DOHH2 (cell line): ENCODE results near the gene NCDN.

ENCODE experiments used
- H3F3A ChIP-seq: fragments of 200-600 bp; sonication (generic), shearing (Covaris generic); 2 replicates; pipeline ENCODE4 v1.6.0; 2016; ENCODE audit warnings: antibody characterized with exemption, mild to moderate bottlenecking; ENCODE audit not compliant: control insufficient read depth, insufficient read depth
- H3K27ac ChIP-seq: fragments of 200-600 bp; sonication (generic); 2 replicates; pipeline ENCODE4 v1.5.1; 2014; ENCODE audit warnings: low read depth, mild to moderate bottlenecking, low read length, moderate library complexity
- H3K27me3 ChIP-seq: fragments of 200-600 bp; sonication (generic); 2 replicates; pipeline ENCODE4 v1.6.1; 2014; ENCODE audit warnings: mild to moderate bottlenecking, low read length, mixed read lengths; ENCODE audit not compliant: control insufficient read depth
- H3K36me3 ChIP-seq: fragments of 200-600 bp; sonication (generic); 2 replicates; pipeline ENCODE4 v1.6.1; 2014; ENCODE audit warnings: mild to moderate bottlenecking, low read length, moderate library complexity, mixed read lengths; ENCODE audit not compliant: control insufficient read depth
- H3K4me1 ChIP-seq: fragments of 200-600 bp; sonication (generic); 2 replicates; pipeline ENCODE4 v1.6.1; 2014; ENCODE audit warnings: mild to moderate bottlenecking, low read length, mixed read lengths; ENCODE audit not compliant: control insufficient read depth
- H3K4me2 ChIP-seq: fragments of 200-600 bp; sonication (generic); 2 replicates; pipeline ENCODE4 v1.6.0; 2014; ENCODE audit warnings: mild to moderate bottlenecking, low read length, moderate library complexity
- H3K4me3 ChIP-seq: fragments of 200-600 bp; sonication (generic); 2 replicates; pipeline ENCODE4 v1.5.1; 2014; ENCODE audit warnings: mild to moderate bottlenecking, low read length, mixed read lengths
- H3K79me2 ChIP-seq: fragments of 200-600 bp; sonication (generic); 2 replicates; pipeline ENCODE4 v1.6.1; 2014; ENCODE audit warnings: mild to moderate bottlenecking, low read length, mixed read lengths; ENCODE audit not compliant: control insufficient read depth
- H3K9me2 ChIP-seq: fragments of 200-600 bp; sonication (generic); replicated peaks from 2 replicates; pipeline ENCODE4 v1.6.1; 2014; ENCODE audit warnings: mild to moderate bottlenecking, low read length, mixed read lengths; ENCODE audit not compliant: control insufficient read depth
- H3K9me3 ChIP-seq: fragments of 200-600 bp; sonication (generic); 2 replicates; pipeline ENCODE4 v1.6.1; 2014; ENCODE audit warnings: antibody characterized with exemption, low read length, mixed read lengths; ENCODE audit not compliant: control insufficient read depth, insufficient read depth
- H4K20me1 ChIP-seq: fragments of 200-600 bp; sonication (generic); 2 replicates; pipeline ENCODE4 v1.6.0; 2014; ENCODE audit warnings: low read depth, mild to moderate bottlenecking, antibody characterized with exemption, low read length, moderate library complexity; ENCODE audit not compliant: control insufficient read depth, insufficient read depth
- EZH2phosphoT487 ChIP-seq: fragments of 200-600 bp; sonication (generic); IDR thresholded peaks from 2 replicates; pipeline ENCODE4 v1.6.1; 2017; ENCODE audit warnings: borderline replicate concordance, mild to moderate bottlenecking, antibody characterized with exemption, low read length, moderate library complexity, mixed read lengths
- TF ChIP-seq, protein P1 (sequence below): fragments of 200-600 bp; sonication (generic); IDR thresholded peaks from one replicate; pipeline ENCODE4 v1.5.1; 2014; ENCODE audit warnings: antibody characterized with exemption, mild to moderate bottlenecking, low read depth, low read length; ENCODE audit not compliant: poor library complexity, severe bottlenecking

Gene NCDN, protein sequence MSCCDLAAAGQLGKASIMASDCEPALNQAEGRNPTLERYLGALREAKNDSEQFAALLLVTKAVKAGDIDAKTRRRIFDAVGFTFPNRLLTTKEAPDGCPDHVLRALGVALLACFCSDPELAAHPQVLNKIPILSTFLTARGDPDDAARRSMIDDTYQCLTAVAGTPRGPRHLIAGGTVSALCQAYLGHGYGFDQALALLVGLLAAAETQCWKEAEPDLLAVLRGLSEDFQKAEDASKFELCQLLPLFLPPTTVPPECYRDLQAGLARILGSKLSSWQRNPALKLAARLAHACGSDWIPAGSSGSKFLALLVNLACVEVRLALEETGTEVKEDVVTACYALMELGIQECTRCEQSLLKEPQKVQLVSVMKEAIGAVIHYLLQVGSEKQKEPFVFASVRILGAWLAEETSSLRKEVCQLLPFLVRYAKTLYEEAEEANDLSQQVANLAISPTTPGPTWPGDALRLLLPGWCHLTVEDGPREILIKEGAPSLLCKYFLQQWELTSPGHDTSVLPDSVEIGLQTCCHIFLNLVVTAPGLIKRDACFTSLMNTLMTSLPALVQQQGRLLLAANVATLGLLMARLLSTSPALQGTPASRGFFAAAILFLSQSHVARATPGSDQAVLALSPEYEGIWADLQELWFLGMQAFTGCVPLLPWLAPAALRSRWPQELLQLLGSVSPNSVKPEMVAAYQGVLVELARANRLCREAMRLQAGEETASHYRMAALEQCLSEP

DNA sequence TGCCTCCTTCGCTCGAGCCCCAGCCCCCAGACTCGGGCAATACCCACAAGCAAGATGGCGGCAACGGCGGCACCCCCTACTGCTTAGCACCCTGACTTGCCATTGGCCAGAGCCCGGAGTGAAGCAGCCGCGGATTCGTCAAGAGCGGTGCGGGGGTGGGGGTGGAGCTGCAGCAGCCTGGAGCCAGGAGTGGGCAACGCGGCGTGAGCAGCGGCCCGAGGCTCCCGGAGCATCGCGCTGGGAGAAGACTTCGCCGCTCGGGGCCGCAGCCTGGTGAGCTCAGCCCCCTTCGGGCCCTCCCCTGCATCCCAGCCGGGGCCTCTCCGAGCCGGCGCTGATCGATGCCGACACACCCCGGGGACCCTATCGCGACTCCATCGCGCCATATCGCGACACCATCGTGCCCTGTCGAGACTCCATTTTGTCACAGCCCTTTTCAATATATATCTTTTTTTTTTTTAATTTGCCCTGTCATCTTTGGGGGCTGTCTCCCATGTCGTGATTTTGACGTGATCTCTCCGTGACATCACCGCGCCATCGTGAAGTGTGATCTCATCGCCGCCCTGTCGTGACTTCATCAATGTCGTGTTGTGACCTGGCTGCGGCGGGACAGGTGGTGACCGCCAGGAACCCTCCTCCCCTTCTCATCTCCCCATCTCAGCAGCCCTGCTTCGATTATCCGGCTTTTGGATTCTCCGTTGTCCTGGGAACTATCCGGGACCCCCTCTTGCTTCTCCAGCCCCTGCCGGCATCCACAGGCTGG, at the start of gene NCDN:
Gene NCDN, plus strand, starts transcription at position 189 of the 763 bp plus-strand sequence. Its CDS starts 392 bp downstream, at position 581.
- peak within 1 kb of the TSS; percentile 96 for H3K4me3 ChIP-seq
- H3F3A ChIP-seq, result peaks cover 5% of the 10 kb centered on the region
- peaks cover 27% of the 10 kb centered on the region for H3K4me1 ChIP-seq
- H3K4me2 ChIP-seq, result peak within 1 kb of the TSS; percentile 94
- no peaks in the 10 kb centered on the region for H4K20me1 ChIP-seq
- TF ChIP-seq EZH2phosphoT487, result no peak
- TF ChIP-seq, protein P1, sequence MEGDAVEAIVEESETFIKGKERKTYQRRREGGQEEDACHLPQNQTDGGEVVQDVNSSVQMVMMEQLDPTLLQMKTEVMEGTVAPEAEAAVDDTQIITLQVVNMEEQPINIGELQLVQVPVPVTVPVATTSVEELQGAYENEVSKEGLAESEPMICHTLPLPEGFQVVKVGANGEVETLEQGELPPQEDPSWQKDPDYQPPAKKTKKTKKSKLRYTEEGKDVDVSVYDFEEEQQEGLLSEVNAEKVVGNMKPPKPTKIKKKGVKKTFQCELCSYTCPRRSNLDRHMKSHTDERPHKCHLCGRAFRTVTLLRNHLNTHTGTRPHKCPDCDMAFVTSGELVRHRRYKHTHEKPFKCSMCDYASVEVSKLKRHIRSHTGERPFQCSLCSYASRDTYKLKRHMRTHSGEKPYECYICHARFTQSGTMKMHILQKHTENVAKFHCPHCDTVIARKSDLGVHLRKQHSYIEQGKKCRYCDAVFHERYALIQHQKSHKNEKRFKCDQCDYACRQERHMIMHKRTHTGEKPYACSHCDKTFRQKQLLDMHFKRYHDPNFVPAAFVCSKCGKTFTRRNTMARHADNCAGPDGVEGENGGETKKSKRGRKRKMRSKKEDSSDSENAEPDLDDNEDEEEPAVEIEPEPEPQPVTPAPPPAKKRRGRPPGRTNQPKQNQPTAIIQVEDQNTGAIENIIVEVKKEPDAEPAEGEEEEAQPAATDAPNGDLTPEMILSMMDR, result peak; percentile 10
- no peaks in the 10 kb centered on the region for H3K9me2 ChIP-seq
- H3K27ac ChIP-seq, result peak within 1 kb of the TSS; percentile 64
- H3K9me3 ChIP-seq, result no peaks in the 10 kb centered on the region
- H3K79me2 ChIP-seq, result peaks cover 33% of the 10 kb centered on the region
- peaks cover 21% of the 10 kb centered on the region for H3K36me3 ChIP-seq
- no peaks in the 10 kb centered on the region for H3K27me3 ChIP-seq

DNA sequence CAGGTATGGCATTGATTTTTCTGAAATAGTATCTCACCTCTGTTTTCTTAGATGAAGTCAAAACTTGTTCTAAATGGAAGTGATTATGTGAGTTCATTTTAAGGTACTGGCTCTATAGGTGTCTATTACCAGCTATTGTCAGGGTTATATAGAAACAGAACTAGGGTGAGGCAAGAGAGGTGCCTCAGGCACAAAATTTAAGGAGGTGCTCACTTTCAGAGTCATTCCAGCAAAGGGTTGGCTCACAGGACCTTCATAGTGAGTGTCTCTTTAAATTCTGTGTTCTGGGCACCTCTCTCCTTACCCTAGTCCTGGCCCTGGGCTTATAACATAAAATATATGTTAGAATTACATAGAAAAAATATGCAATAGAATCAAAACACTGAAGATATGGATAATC, 49.7 kb upstream of the NCDN start:
- Histone ChIP-seq H3K27ac (no peak overlapping the region), H3K36me3 (peaks cover 20% of the 10 kb centered on the region), H3K79me2 (peaks cover 14% of the 10 kb centered on the region), H3K4me1 (peaks cover 19% of the 10 kb centered on the region), H3K9me3 (no peaks in the 10 kb centered on the region), H4K20me1 (no peaks in the 10 kb centered on the region), H3K4me2 (no peak overlapping the region), H3K27me3 (no peaks in the 10 kb centered on the region), H3F3A (no peaks in the 10 kb centered on the region), H3K4me3 (no peak overlapping the region), H3K9me2 (no peaks in the 10 kb centered on the region)
- TF ChIP-seq, protein P1, result no peak
- no peak for TF ChIP-seq EZH2phosphoT487

DNA sequence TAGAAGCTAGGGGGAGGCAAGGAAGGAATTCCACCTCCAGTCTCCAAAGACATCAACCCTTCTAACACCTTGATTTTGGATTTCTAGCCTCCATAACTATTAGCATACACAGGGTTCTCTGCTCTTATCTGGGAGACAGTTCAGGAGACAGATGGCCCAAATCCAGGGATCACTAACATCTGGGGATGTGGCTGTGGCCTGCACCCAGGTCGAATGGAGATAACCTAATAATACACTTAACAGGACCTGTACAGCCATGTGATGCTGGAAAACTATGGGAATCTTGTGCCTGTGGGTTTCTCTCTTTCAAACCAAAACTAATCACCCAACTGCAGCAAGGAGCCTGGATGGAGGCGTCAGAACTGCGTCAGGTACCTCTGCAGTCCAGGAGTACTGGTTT, 48.0 kb upstream of the NCDN start:
- Histone ChIP-seq H3K79me2 (peaks cover 21% of the 10 kb centered on the region), H4K20me1 (no peaks in the 10 kb centered on the region), H3K4me3 (no peak overlapping the region), H3K9me2 (no peaks in the 10 kb centered on the region), H3K36me3 (peaks cover 20% of the 10 kb centered on the region), H3K4me1 (peaks cover 19% of the 10 kb centered on the region), H3K9me3 (no peaks in the 10 kb centered on the region), H3K27me3 (no peaks in the 10 kb centered on the region), H3K27ac (no peak overlapping the region), H3F3A (no peaks in the 10 kb centered on the region), H3K4me2 (no peak overlapping the region)
- TF ChIP-seq, protein P1, result no peak
- TF ChIP-seq EZH2phosphoT487, result no peak
